ENCODE measurements around the gene TFF2. TPM values are rescaled to one million over a fixed set of nuclear protein-coding genes. Genes with fewer than 3 reads are reported as not detected.
A peak's percentile ranks its signal among the peaks of the same experiment; 100 is the strongest.

TFF2 gene
- total RNA-seq, 1 experiment from 2014 or later, result 1.1 TPM

DNA sequence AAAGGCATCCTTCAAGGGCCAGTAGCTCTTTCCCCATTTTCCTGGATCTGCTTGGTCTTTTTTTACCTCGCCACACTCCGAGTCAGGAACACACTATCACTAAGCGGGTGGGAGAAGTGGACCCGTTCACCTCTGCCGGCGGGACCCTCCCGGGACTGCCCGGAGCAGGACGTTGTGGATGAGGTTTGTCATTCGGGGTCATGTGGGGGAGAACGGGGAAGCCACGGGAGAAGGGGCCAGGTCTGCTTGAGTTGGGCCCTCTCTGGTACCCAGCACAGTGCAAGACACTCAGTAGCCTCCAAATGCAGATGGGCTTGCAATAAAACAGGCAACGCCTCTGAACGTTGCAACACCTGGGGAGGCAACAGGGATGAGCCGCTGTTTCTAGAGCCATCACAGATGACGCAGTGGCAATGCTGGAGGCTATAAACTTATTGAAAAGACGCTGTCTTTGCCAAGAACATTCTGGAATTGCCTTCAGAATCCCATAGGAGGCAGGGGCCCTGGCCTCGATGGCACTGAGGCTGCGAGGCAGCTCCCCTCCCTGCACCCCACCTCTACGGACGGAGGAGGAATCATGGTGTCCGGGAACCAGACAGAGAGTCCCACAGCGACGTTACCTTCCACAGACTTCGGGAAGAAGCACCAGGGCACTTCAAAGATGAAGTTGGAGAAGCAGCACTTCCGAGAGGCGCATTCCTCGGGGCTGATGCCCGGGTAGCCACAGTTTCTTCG, 3.8 kb downstream of the TFF2 start:
- Histone ChIP-seq H3K4me3 (ENCODE audit: low read depth in 2 of 2, low read length in 2 of 2) (peak overlapping the region in 1 of 2 experiments; percentile 12; a peak in 2 of 4 replicates), H3K9me3 (ENCODE audit: control insufficient read depth, insufficient read depth, low read depth, low read length) (no peaks in the 10 kb centered on the region), H3K27me3 (ENCODE audit: control insufficient read depth, insufficient read depth, low read length) (no peaks in the 10 kb centered on the region), H3K27ac (ENCODE audit: low read length) (no peak overlapping the region), H3K4me1 (ENCODE audit: control insufficient read depth, insufficient read depth, low read length) (no peaks in the 10 kb centered on the region; the same call in 1 of the 2 replicates), H3K36me3 (ENCODE audit: control insufficient read depth, insufficient read depth, low read length) (no peaks in the 10 kb centered on the region)
- ATAC-seq (no peak), DNase-seq (ENCODE audit: low read depth, low spot score) (no peak)
- ChIA-PET CTCF (no interaction called here), POLR2A (no interaction called here)
- in situ Hi-C loops (cut with HindIII; ENCODE audit: low pct_unique_long_range_greater_than_20kb, low sequenced_read_pairs) (no loop called here), intact Hi-C loops (cut with micrococcal nuclease; ENCODE audit: unreplicated experiment) (no loop called here)
- BruUV-seq (replicated peaks), result no TSS peak
- TF ChIP-seq POLR2AphosphoS5 (IDR thresholded peaks at IDR 0.05; ENCODE audit: low read depth, low read length) (no peak), SIN3A (IDR thresholded peaks at IDR 0.05; ENCODE audit: borderline replicate concordance, insufficient read depth, low read depth, low read length) (no peak), CTCF (IDR thresholded peaks at IDR 0.05) (no peak), TCF7L2 (IDR thresholded peaks at IDR 0.05; ENCODE audit: low read depth, low read length) (no peak)
- TF ChIP-seq, protein P1, sequence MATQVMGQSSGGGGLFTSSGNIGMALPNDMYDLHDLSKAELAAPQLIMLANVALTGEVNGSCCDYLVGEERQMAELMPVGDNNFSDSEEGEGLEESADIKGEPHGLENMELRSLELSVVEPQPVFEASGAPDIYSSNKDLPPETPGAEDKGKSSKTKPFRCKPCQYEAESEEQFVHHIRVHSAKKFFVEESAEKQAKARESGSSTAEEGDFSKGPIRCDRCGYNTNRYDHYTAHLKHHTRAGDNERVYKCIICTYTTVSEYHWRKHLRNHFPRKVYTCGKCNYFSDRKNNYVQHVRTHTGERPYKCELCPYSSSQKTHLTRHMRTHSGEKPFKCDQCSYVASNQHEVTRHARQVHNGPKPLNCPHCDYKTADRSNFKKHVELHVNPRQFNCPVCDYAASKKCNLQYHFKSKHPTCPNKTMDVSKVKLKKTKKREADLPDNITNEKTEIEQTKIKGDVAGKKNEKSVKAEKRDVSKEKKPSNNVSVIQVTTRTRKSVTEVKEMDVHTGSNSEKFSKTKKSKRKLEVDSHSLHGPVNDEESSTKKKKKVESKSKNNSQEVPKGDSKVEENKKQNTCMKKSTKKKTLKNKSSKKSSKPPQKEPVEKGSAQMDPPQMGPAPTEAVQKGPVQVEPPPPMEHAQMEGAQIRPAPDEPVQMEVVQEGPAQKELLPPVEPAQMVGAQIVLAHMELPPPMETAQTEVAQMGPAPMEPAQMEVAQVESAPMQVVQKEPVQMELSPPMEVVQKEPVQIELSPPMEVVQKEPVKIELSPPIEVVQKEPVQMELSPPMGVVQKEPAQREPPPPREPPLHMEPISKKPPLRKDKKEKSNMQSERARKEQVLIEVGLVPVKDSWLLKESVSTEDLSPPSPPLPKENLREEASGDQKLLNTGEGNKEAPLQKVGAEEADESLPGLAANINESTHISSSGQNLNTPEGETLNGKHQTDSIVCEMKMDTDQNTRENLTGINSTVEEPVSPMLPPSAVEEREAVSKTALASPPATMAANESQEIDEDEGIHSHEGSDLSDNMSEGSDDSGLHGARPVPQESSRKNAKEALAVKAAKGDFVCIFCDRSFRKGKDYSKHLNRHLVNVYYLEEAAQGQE (IDR thresholded peaks at IDR 0.05; ENCODE audit: insufficient read depth in 1 of 2, low read depth in 2 of 2, low read length in 1 of 2), result no peak

GRCh38 chr21:42346441-42346840, 4.4 kb downstream of the TFF2 start:
- DNase-seq (ENCODE audit: low read depth, low spot score), result no peak
- POLR2A ChIA-PET, result no interaction called here
- intact Hi-C loops (cut with micrococcal nuclease; ENCODE audit: unreplicated experiment) (no loop called here), in situ Hi-C loops (cut with HindIII; ENCODE audit: low pct_unique_long_range_greater_than_20kb, low sequenced_read_pairs) (no loop called here)
- no peak for ATAC-seq
- no TSS peak for BruUV-seq (replicated peaks)
- TF ChIP-seq TCF7L2 (IDR thresholded peaks at IDR 0.05; ENCODE audit: low read depth, low read length), result no peak
- no peak for TF ChIP-seq SIN3A (IDR thresholded peaks at IDR 0.05; ENCODE audit: borderline replicate concordance, insufficient read depth, low read depth, low read length)
- TF ChIP-seq POLR2AphosphoS5 (IDR thresholded peaks at IDR 0.05; ENCODE audit: low read depth, low read length), result no peak
- TF ChIP-seq CTCF (IDR thresholded peaks at IDR 0.05), result no peak
- TF ChIP-seq, protein P1 (IDR thresholded peaks at IDR 0.05; ENCODE audit: insufficient read depth in 1 of 2, low read depth in 2 of 2, low read length in 1 of 2), result no peak
- H3K4me1 ChIP-seq (ENCODE audit: control insufficient read depth, insufficient read depth, low read length), result no peaks in the 10 kb centered on the region; the same call in 1 of the 2 replicates
- no peaks in the 10 kb centered on the region for H3K9me3 ChIP-seq (ENCODE audit: control insufficient read depth, insufficient read depth, low read depth, low read length)
- CTCF ChIA-PET, result no interaction called here
- no peak overlapping the region for H3K4me3 ChIP-seq (ENCODE audit: low read depth in 2 of 2, low read length in 2 of 2)
- no peaks in the 10 kb centered on the region for H3K27me3 ChIP-seq (ENCODE audit: control insufficient read depth, insufficient read depth, low read length)
- no peak overlapping the region for H3K27ac ChIP-seq (ENCODE audit: low read length)
- H3K36me3 ChIP-seq (ENCODE audit: control insufficient read depth, insufficient read depth, low read length), result no peaks in the 10 kb centered on the region

Data from Panc1 (cell line).